GM19468 (cell line): ENCODE measurements around the gene RTN4IP1.
A peak's percentile ranks its signal among the peaks of the same experiment; 100 is the strongest.

Experiments used
- ATAC-seq: cut with Tn5 transposase; IDR thresholded peaks from one replicate; pipeline ENCODE4 v1.9.1; 2021; ENCODE audit warnings: mild to moderate bottlenecking, moderate library complexity, moderate number of reproducible peaks; ENCODE audit not compliant: unreplicated experiment; ENCODE audit errors: extremely low read depth

RTN4IP1 gene

GRCh38 chr6:106629103-106629858 is at the start of gene RTN4IP1, which contains the start of gene QRSL1:
TSS of gene RTN4IP1 (minus strand) at chr6:106629498. CDS start at chr6:106629021, 477 bp downstream.
TSS of gene QRSL1 (plus strand) at chr6:106629578. CDS start at chr6:106629682, 104 bp downstream.
- ATAC-seq = peak; percentile 35

- no peak for ATAC-seq
Measured at GRCh38 chr6:106677282-106677681, 48.0 kb upstream of the RTN4IP1 start.

- ATAC-seq = no peak
Measured at GRCh38 chr6:106674541-106675229, 45.4 kb upstream of the RTN4IP1 start.

- no peak for ATAC-seq
Measured at GRCh38 chr6:106671651-106672050, 42.4 kb upstream of the RTN4IP1 start.

GRCh38 chr6:106670236-106670635 is 40.9 kb upstream of the RTN4IP1 start:
- ATAC-seq = no peak

- no peak for ATAC-seq
Measured at GRCh38 chr6:106667022-106667402, 37.7 kb upstream of the RTN4IP1 start.

- peak; percentile 81 for ATAC-seq
Measured at GRCh38 chr6:106666282-106667021, 37.2 kb upstream of the RTN4IP1 start.

- no peak for ATAC-seq
Measured at GRCh38 chr6:106662458-106662857, 33.2 kb upstream of the RTN4IP1 start.

- ATAC-seq = no peak
Measured at GRCh38 chr6:106659859-106660258, 30.6 kb upstream of the RTN4IP1 start.

- ATAC-seq = no peak
Measured at GRCh38 chr6:106658469-106658868, 29.2 kb upstream of the RTN4IP1 start.

- ATAC-seq = peak; percentile 64
Measured at GRCh38 chr6:106648651-106649308, 19.5 kb upstream of the RTN4IP1 start.

GRCh38 chr6:106643061-106643460 is 13.8 kb upstream of the RTN4IP1 start:
- ATAC-seq = no peak

GRCh38 chr6:106642476-106642875 is 13.2 kb upstream of the RTN4IP1 start:
- ATAC-seq = no peak

GRCh38 chr6:106639812-106640211 is 10.5 kb upstream of the RTN4IP1 start:
- ATAC-seq = no peak

- ATAC-seq = no peak
Measured at GRCh38 chr6:106637717-106638341, 8.5 kb upstream of the RTN4IP1 start.

- no peak for ATAC-seq
Measured at GRCh38 chr6:106637051-106637716, 7.9 kb upstream of the RTN4IP1 start.

- no peak for ATAC-seq
Measured at GRCh38 chr6:106634565-106634964, 5.3 kb upstream of the RTN4IP1 start.

- ATAC-seq = no peak
Measured at GRCh38 chr6:106631346-106631745, 2.0 kb upstream of the RTN4IP1 start.

GRCh38 chr6:106630366-106630765 is 1.1 kb upstream of the RTN4IP1 start:
- no peak for ATAC-seq

- ATAC-seq = no peak
Measured at GRCh38 chr6:106629859-106630163, 513 bp upstream of the RTN4IP1 start.
